ENCODE measurements around the gene ANKRD23.

ANKRD23 gene

DNA sequence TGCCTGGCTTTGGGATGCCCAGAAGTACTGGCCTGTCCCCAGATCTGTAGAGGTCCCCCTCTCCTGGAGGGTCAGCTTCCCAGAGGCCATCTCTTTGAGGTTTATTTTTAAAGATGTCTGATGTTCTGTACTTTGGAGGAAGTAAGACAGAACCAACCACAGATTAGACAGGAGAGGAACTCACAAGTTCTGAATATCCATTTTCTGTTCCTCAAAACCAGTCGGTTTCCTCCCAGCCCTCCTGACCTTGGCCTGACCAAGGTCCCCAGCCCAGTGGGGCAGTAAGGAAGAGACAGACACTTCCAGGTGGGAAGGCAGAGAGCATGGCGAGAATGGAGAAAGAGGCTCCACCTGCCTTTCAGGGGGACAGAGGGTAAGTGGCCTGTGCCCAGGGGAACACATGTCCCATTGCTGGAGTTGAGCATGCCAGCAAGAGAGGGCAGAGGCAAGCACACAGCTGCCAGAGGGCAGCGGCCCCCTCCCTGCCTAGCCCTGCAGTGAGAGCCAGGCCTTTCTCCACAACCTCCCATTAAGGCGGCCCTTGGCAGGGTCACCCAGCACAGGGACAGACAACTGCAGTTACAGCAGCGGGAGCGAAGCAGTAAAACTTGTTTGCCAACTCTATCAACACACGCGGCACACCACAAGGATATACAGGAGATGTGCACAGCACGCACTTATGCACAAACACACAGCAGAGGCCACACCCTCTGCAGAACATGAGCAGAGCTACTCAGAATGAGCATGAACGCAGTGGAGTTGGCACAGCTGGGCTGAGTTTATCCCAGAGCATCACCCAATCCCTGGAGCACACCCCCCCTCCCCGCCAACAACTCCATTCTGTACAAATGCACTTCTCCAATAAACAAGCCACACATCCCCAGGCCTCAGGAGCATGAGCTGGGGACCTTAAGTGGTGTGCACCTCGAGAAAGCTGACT, 44.5 kb upstream of the ANKRD23 start:
- Histone ChIP-seq H3K27me3 (no peaks in the 10 kb centered on the region), H3K9me3 (no peaks in the 10 kb centered on the region), H3K4me1 (peaks cover 4 to 64% (median 52%) of the 10 kb centered on the region in 4 donors), H3K27ac (peak overlapping the region; percentile 72 to 79), H3K36me3 (no peaks in the 10 kb centered on the region), H3K4me3 (peak overlapping the region in 1 of 2 donors; percentile 13)
- DNase-seq: peak; percentile 58 to 83
- intact Hi-C loops (cut with DNase I; ENCODE audit: low total_unique reads): loop anchor here (2.0 kb wide), 1 partner anchor 18 kb away; no protein-coding TSS in a partner anchor
- TF ChIP-seq CTCF (IDR thresholded peaks at IDR 0.05): no peak

DNA sequence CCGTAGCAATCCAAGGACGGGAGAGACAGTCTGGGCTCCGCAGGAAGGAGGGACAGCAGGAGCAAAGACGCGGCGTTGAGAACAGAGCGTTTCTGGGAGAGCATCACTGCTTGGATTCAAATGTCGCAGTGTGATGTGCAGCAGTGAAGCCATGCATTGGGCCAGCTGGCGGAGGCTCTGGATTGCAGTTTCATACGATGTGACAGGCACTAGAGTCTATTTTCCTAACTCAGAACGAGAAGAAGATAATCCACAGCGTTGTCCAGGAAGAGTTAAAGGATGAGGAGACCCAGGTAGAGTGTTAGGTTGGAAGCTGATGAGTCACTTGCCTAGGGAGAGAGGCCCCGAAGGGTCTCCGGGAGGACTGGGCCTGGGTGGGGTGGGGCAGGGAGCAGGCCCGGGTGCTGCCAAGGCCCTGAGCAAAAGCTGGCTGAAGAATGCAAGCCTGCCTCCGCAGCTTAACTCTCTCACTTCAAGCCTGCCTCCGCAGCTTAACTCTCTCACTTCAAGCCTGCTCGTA, 43.7 kb upstream of the ANKRD23 start:
- no peak for TF ChIP-seq CTCF (IDR thresholded peaks at IDR 0.05)
- DNase-seq: peak in 1 of 2 donors; percentile 63
- Histone ChIP-seq H3K4me3 (peak overlapping the region; percentile 13 to 17), H3K27ac (peak overlapping the region; percentile 72 to 79), H3K4me1 (peaks cover 4 to 57% (median 50%) of the 10 kb centered on the region in 4 donors), H3K9me3 (no peaks in the 10 kb centered on the region), H3K27me3 (no peaks in the 10 kb centered on the region), H3K36me3 (no peaks in the 10 kb centered on the region)
- intact Hi-C loops (cut with DNase I; ENCODE audit: low total_unique reads): loop anchor here (2.0 kb wide), 1 partner anchor 19 kb away; no protein-coding TSS in a partner anchor

DNA sequence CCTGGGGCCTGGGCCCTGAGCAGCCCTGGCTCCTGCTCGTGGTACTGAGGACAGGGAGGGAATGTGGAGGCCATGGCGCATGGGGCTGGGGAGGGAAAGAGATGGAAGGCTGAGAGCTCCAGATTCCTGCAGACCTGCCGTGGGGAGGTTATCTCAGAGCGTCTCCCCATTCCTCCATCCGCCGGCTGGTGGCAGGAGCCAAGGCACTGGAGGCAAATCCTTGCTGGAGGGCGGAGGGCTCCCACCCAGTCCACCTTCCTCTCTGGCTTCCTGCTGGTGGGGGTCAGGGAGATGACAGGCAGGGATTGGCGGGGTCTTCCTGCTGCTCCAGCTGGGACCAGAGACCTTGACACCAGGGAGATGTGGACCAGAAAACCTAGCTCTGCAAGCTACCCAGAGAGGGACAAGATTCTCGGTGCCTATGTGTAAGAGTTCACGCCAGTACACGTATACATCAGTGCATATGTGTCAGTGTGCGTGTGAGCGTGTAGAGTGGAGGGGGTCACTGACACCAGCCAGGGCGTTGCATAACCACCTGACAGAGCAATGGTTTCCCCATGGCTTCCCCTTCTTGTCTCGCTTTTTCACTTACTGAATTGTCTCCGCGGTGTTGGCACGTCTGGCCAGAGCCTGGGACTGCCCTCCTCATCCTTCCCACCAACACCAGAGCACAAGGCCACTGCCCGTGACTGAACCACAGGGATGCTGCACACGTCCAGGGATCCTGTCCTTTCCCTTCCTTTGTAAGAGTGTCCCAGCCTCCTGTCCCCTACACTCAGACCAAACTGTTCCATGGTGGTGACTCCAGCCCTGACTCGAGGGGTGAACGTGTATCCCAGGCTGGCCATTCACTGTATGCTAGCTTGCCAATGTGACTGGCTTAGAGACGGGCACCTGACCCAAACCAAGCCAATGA, 41.9 kb upstream of the ANKRD23 start:
- Histone ChIP-seq H3K9me3 (no peaks in the 10 kb centered on the region), H3K27me3 (no peaks in the 10 kb centered on the region), H3K4me1 (peaks cover 4 to 38% (median 31%) of the 10 kb centered on the region in 4 donors), H3K36me3 (no peaks in the 10 kb centered on the region), H3K4me3 (no peak overlapping the region), H3K27ac (peak overlapping the region in 1 of 2 donors; percentile 72)
- no peak for DNase-seq
- intact Hi-C loops (cut with DNase I; ENCODE audit: low total_unique reads): no loop called here
- TF ChIP-seq CTCF (IDR thresholded peaks at IDR 0.05): no peak

DNA sequence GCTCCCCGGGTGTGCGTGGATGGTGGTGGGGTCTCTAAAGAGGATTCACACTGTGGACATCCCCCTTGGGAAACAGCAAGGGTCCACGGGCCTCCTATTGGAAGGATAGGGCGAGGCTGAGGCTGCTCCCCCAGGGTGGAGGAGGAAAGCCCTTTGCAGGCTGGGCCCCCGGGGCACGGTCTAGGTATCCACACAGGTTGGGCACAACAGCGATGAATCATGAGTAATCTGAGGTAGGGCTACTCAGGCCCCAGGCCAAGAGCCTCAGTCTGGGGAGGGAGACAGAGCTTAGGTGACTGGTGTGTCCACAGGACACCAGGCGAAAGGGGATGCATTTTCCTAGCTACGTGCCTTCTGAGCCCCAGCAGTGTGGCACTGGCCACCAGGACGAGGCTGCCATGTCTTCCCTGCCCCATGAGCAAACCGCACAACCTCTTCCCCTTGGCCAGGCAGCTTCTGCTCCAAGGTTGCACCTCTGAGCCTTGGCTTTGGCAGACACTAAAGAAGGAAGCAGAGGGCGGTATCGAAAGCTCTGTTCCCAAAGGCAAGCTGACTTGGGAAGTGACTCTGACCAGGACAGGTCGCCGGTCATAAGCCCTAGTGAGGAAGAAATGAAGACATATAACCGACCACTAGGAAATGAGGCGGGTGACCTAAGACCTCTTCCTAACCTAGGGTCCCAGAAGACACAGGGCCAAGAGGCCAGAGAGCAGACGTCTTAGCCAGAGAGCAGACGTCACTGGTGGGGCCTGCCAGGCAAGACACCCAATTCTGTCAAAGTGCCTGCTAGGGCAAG, 40.7 kb upstream of the ANKRD23 start:
- TF ChIP-seq CTCF (IDR thresholded peaks at IDR 0.05): no peak
- no peak for DNase-seq
- intact Hi-C loops (cut with DNase I; ENCODE audit: low total_unique reads): no loop called here
- Histone ChIP-seq H3K27me3 (no peaks in the 10 kb centered on the region), H3K27ac (no peak overlapping the region), H3K4me1 (peaks cover 4 to 32% (median 23%) of the 10 kb centered on the region in 4 donors), H3K9me3 (no peaks in the 10 kb centered on the region), H3K36me3 (no peaks in the 10 kb centered on the region), H3K4me3 (no peak overlapping the region)

DNA sequence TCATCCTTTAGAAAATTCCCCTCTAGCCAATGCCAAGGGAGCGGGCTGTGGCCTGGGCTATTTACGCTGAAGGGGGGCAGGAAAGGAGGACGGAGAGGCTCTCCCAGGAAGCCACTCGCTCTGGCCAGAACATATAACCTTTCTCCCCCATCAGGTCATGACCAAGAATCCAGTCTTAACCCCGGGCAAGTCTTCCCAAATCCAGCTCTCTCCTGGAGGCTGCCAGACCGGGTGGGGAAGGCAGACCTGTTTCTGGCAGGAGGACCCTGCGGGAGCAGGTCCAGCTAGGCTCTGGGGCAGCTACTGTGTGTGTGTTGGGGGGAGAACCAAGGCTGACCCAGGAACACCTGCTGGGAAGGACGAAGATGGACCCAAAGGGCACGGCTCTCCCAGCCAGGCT, 39.5 kb upstream of the ANKRD23 start:
- TF ChIP-seq CTCF (IDR thresholded peaks at IDR 0.05): no peak
- intact Hi-C loops (cut with DNase I; ENCODE audit: low total_unique reads): no loop called here
- DNase-seq: no peak
- H3K9me3 ChIP-seq: no peaks in the 10 kb centered on the region
- H3K4me1 ChIP-seq: peaks cover 0 to 24% (median 14%) of the 10 kb centered on the region in 4 donors
- no peak overlapping the region for H3K4me3 ChIP-seq
- no peak overlapping the region for H3K27ac ChIP-seq
- H3K27me3 ChIP-seq: no peaks in the 10 kb centered on the region
- no peaks in the 10 kb centered on the region for H3K36me3 ChIP-seq
